ENCODE measurements around the gene PEMT. TPM values are rescaled to one million over a fixed set of nuclear protein-coding genes. Genes with fewer than 3 reads are reported as not detected.

Gene PEMT
- total and polyA plus RNA-seq, 2 of the 4 experiments (the other 2 are of a cell fraction), result 23.3 to 49.5 TPM

DNA sequence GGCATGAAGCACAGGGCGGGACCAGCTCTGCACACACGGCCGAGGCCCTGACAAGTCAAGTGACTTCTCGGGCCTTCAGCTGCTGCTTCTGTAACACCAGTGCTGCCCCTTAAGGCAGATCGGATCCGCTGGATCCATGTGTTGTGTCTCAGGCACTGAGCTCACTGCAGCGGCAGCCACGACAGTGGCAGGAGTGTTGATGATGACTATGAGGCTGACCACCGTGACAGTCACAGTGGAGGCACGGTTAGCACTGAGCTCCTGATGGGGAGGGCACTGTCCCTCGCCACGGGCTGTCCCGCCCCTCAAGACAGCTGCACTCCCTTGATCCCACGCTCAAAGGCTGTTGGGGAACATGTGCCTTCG, 29.4 kb downstream of the PEMT start:
- no TSS peak for BruUV-seq (replicated peaks)
- dilution Hi-C loops (cut with HindIII; ENCODE audit: low sequenced_read_pairs, unreplicated experiment) (no loop called here), in situ Hi-C loops (cut with MboI; ENCODE audit: low sequenced_read_pairs) (no loop called here), intact Hi-C loops (cut with micrococcal nuclease) (no loop called here)
- no peak for DNase-seq
- Histone ChIP-seq H4K8ac (ENCODE audit: low read depth in 2 of 2, low read length in 2 of 2) (no peak overlapping the region), H3K9me3 (ENCODE audit: control insufficient read depth, insufficient read depth, low read length) (no peaks in the 10 kb centered on the region), H3K23ac (ENCODE audit: low read depth, low read length) (no peak overlapping the region), H4K20me1 (ENCODE audit: insufficient read depth, low read length) (peaks cover 10% of the 10 kb centered on the region; the same call in 1 of the 2 replicates), H2BK20ac (ENCODE audit: low read depth, low read length) (no peak overlapping the region), H3K4ac (ENCODE audit: low read depth, low read length) (no peak overlapping the region), H3K18ac (ENCODE audit: low read depth, low read length) (no peak overlapping the region), H2BK120ac (ENCODE audit: low read depth, low read length) (no peak overlapping the region), H3K4me3 (ENCODE audit: insufficient read depth, low read depth, low read length) (no peak overlapping the region), H3K4me2 (ENCODE audit: low read depth, low read length) (no peak overlapping the region), H3K36me3 (ENCODE audit: control insufficient read depth, insufficient read depth, low read length) (no peaks in the 10 kb centered on the region), H3K14ac (replicated peaks; ENCODE audit: low read depth, low read length) (no peak overlapping the region), H3K4me1 (ENCODE audit: control insufficient read depth, insufficient read depth, low read length) (peaks cover 2% of the 10 kb centered on the region; the same call in 1 of the 2 replicates), H2BK5ac (ENCODE audit: low read depth, low read length, poor library complexity, severe bottlenecking) (no peak overlapping the region), H3K27ac (ENCODE audit: insufficient read depth, low read length) (no peak overlapping the region), H2AFZ (replicated peaks; ENCODE audit: low read length, poor library complexity) (no peak overlapping the region), H2BK15ac (ENCODE audit: low read depth, low read length) (no peak overlapping the region), H3K79me1 (ENCODE audit: low read depth in 1 of 2, low read length in 2 of 2) (no peaks in the 10 kb centered on the region; a peak in 1 of 4 replicates), H3K9me1 (ENCODE audit: insufficient read depth, low read length) (no peaks in the 10 kb centered on the region), H3K9ac (ENCODE audit: low read depth, low read length) (no peak overlapping the region), H3K56ac (ENCODE audit: extremely low read depth, insufficient read depth, low read length) (no peak overlapping the region), H3K27me3 (ENCODE audit: control insufficient read depth, insufficient read depth, low read length) (no peaks in the 10 kb centered on the region), H2AK9ac (replicated peaks; ENCODE audit: low read depth, low read length, poor library complexity) (no peak overlapping the region), H4K5ac (ENCODE audit: low read depth, low read length) (no peak overlapping the region), H4K91ac (ENCODE audit: insufficient read depth, low read depth, low read length) (no peak overlapping the region), H2AK5ac (ENCODE audit: low read depth, low read length) (no peak overlapping the region)
- 79% methylated on average over 10 of the region's 15 CpGs; no CpG with 5 or more reads in 1 of the 2 experiments for WGBS, 2 experiments (ENCODE audit: extremely low coverage in 2 of 2, insufficient read length in 1 of 2)
- ATAC-seq (ENCODE audit: low read depth), result no peak
- POLR2A ChIA-PET (ENCODE audit: unreplicated experiment), result no interaction called here
- CTCF ChIA-PET, result interaction anchor here (1.4 kb wide), 1 partner anchor 65 kb away, joined by 3 read pairs; no protein-coding TSS in a partner anchor
- no peak for TF ChIP-seq FOS (IDR thresholded peaks at IDR 0.05; ENCODE audit: low read depth, low read length)
- TF ChIP-seq ELK1 (IDR thresholded peaks at IDR 0.05; ENCODE audit: borderline replicate concordance, low read depth, low read length), result no peak
- TF ChIP-seq CHD1 (IDR thresholded peaks at IDR 0.05; ENCODE audit: low read depth, low read length), result no peak
- no peak for TF ChIP-seq NFE2L2 (IDR thresholded peaks at IDR 0.05; ENCODE audit: low read depth, low read length)
- no peak for TF ChIP-seq MXI1 (IDR thresholded peaks at IDR 0.05; ENCODE audit: borderline replicate concordance, low read depth, low read length)
- TF ChIP-seq, protein P1, sequence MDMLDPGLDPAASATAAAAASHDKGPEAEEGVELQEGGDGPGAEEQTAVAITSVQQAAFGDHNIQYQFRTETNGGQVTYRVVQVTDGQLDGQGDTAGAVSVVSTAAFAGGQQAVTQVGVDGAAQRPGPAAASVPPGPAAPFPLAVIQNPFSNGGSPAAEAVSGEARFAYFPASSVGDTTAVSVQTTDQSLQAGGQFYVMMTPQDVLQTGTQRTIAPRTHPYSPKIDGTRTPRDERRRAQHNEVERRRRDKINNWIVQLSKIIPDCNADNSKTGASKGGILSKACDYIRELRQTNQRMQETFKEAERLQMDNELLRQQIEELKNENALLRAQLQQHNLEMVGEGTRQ (IDR thresholded peaks at IDR 0.05; ENCODE audit: low read depth, low read length), result no peak
- TF ChIP-seq RAD21 (IDR thresholded peaks at IDR 0.05; ENCODE audit: low read length), result no peak
- no peak for TF ChIP-seq MAZ (IDR thresholded peaks at IDR 0.05; ENCODE audit: borderline replicate concordance, low read depth, low read length)
- no peak for TF ChIP-seq POLR2A (IDR thresholded peaks at IDR 0.05; ENCODE audit: low read depth, low read length)
- no peak for TF ChIP-seq CTCF (conservative IDR thresholded peaks at IDR 0.05; ENCODE audit: low read depth, low read length)
- no peak for TF ChIP-seq RCOR1 (IDR thresholded peaks at IDR 0.05; ENCODE audit: insufficient replicate concordance, low read length)
- TF ChIP-seq CEBPB (IDR thresholded peaks at IDR 0.05; ENCODE audit: low read depth, low read length), result no peak
- no peak for TF ChIP-seq RFX5 (IDR thresholded peaks at IDR 0.05; ENCODE audit: low read depth, low read length)
- no peak for TF ChIP-seq BHLHE40 (IDR thresholded peaks at IDR 0.05; ENCODE audit: low read depth, low read length)
- TF ChIP-seq SMC3 (IDR thresholded peaks at IDR 0.05; ENCODE audit: low read depth, low read length), result no peak
- no peak for TF ChIP-seq MAFK (IDR thresholded peaks at IDR 0.05; ENCODE audit: low read depth, low read length)

All from IMR-90 (cell line).